IMR-90 (cell line): ENCODE data around the gene SDHB. TPM values are rescaled to one million over a fixed set of nuclear protein-coding genes. Genes with fewer than 3 reads are reported as not detected.

Source experiments
- ATAC-seq: fragments of 200-7000 bp; cut with Tn5 transposase; 2 replicates; pipeline ENCODE4 v1.9.1; 2020; ENCODE audit warnings: low read depth, mild to moderate bottlenecking, moderate library complexity
- BruUV-seq: library from RNA; stranded (reverse); fragments of 400-500 nt; replicated peaks from 2 replicates; lab custom pipeline; 2021; lab: Mats Ljungman, UMichigan
- CTCF ChIA-PET: fragments of 300-600 bp; formaldehyde crosslinking; extraction: SDS; loops from one replicate; lab custom pipeline; 2021; ENCODE audit warnings: antibody characterized with exemption; lab: Yijun Ruan, JAX
- POLR2A ChIA-PET: fragments of 300-600 bp; sonication (Branson Sonifier 250); formaldehyde crosslinking; loops from one replicate; lab custom pipeline; 2022; ENCODE audit warnings: antibody characterized with exemption; ENCODE audit not compliant: unreplicated experiment; lab: Charles Lee
- DNase-seq: peaks from one replicate; pipeline ENCODE4 v3.0.0; 2013
- H2AFZ ChIP-seq: replicated peaks from 2 replicates; pipeline ENCODE3; 2013; ENCODE audit warnings: low read length, mild to moderate bottlenecking; ENCODE audit not compliant: poor library complexity
- H2AK5ac ChIP-seq: 2 replicates; pipeline ENCODE4 v1.6.1; 2013; ENCODE audit warnings: low read depth, low read length, inconsistent platforms
- H2AK9ac ChIP-seq: replicated peaks from 2 replicates; pipeline ENCODE3; 2013; ENCODE audit warnings: mild to moderate bottlenecking, low read depth, low read length, moderate library complexity; ENCODE audit not compliant: poor library complexity
- H2BK120ac ChIP-seq: 2 replicates; pipeline ENCODE4 v1.6.1; 2013; ENCODE audit warnings: low read depth, low read length, inconsistent platforms
- H2BK15ac ChIP-seq: 3 replicates; pipeline ENCODE4 v1.6.1; 2013; ENCODE audit warnings: low read depth, low read length, inconsistent platforms
- H2BK20ac ChIP-seq: 2 replicates; pipeline ENCODE4 v1.6.1; 2013; ENCODE audit warnings: low read depth, mild to moderate bottlenecking, inconsistent platforms, low read length, moderate library complexity
- H2BK5ac ChIP-seq: 2 replicates; pipeline ENCODE4 v1.6.1; 2013; ENCODE audit warnings: mild to moderate bottlenecking, low read depth, low read length, inconsistent platforms; ENCODE audit not compliant: poor library complexity, severe bottlenecking
- H3K14ac ChIP-seq: replicated peaks from 2 replicates; pipeline ENCODE4 v1.6.1; 2013; ENCODE audit warnings: low read depth, low read length, inconsistent platforms
- H3K18ac ChIP-seq: 2 replicates; pipeline ENCODE4 v1.6.1; 2013; ENCODE audit warnings: low read depth, low read length, control low read depth
- H3K23ac ChIP-seq: 2 replicates; pipeline ENCODE4 v1.6.1; 2013; ENCODE audit warnings: low read depth, low read length, inconsistent platforms
- H3K27ac ChIP-seq: 2 replicates; pipeline ENCODE4 v1.5.1; 2013; ENCODE audit warnings: mild to moderate bottlenecking, control low read depth, low read length; ENCODE audit not compliant: insufficient read depth
- H3K27me3 ChIP-seq: 2 replicates; pipeline ENCODE4 v1.6.1; 2013; ENCODE audit warnings: low read length; ENCODE audit not compliant: control insufficient read depth, insufficient read depth
- H3K36me3 ChIP-seq: 2 replicates; pipeline ENCODE4 v1.6.1; 2013; ENCODE audit warnings: low read length, mixed read lengths; ENCODE audit not compliant: control insufficient read depth, insufficient read depth
- H3K4ac ChIP-seq: 2 replicates; pipeline ENCODE4 v1.6.1; 2013; ENCODE audit warnings: low read depth, low read length, inconsistent platforms
- H3K4me1 ChIP-seq: 2 replicates; pipeline ENCODE4 v1.6.1; 2013; ENCODE audit warnings: low read length, mixed read lengths; ENCODE audit not compliant: control insufficient read depth, insufficient read depth
- H3K4me2 ChIP-seq: 2 replicates; pipeline ENCODE4 v1.6.1; 2013; ENCODE audit warnings: low read depth, mild to moderate bottlenecking, control low read depth, low read length, moderate library complexity
- H3K4me3 ChIP-seq: 2 replicates; pipeline ENCODE4 v1.5.1; 2013; ENCODE audit warnings: low read depth, mild to moderate bottlenecking, control low read depth, low read length, moderate library complexity; ENCODE audit not compliant: insufficient read depth
- H3K56ac ChIP-seq: 2 replicates; pipeline ENCODE4 v1.6.1; 2013; ENCODE audit warnings: low read length, inconsistent platforms; ENCODE audit not compliant: insufficient read depth; ENCODE audit errors: extremely low read depth
- H3K79me1 ChIP-seq, 2 experiments: 2 replicates each; pipeline ENCODE4 v1.6.1; 2013; ENCODE audit warnings: low read length in 2 of 2, inconsistent platforms in 1 of 2, low read depth in 1 of 2
- H3K9ac ChIP-seq: 2 replicates; pipeline ENCODE4 v1.6.1; 2013; ENCODE audit warnings: low read depth, low read length, control low read depth
- H3K9me1 ChIP-seq: 2 replicates; pipeline ENCODE4 v1.6.1; 2013; ENCODE audit warnings: low read length, inconsistent platforms; ENCODE audit not compliant: insufficient read depth
- H3K9me3 ChIP-seq: 2 replicates; pipeline ENCODE4 v1.6.1; 2013; ENCODE audit warnings: low read length; ENCODE audit not compliant: control insufficient read depth, insufficient read depth
- H4K20me1 ChIP-seq: 2 replicates; pipeline ENCODE4 v1.6.1; 2013; ENCODE audit warnings: low read length, inconsistent platforms; ENCODE audit not compliant: insufficient read depth
- H4K5ac ChIP-seq: 2 replicates; pipeline ENCODE4 v1.6.1; 2013; ENCODE audit warnings: mild to moderate bottlenecking, low read depth, low read length, control low read depth
- H4K8ac ChIP-seq, 2 experiments: 2 replicates each; pipeline ENCODE4 v1.6.1; 2013; ENCODE audit warnings: low read depth in 2 of 2, low read length in 2 of 2, control low read depth in 1 of 2, inconsistent platforms in 1 of 2
- H4K91ac ChIP-seq: 2 replicates; pipeline ENCODE4 v1.6.1; 2013; ENCODE audit warnings: low read depth, low read length, inconsistent platforms; ENCODE audit not compliant: insufficient read depth
- CTCF ChIP-seq: conservative IDR thresholded peaks from 2 replicates; pipeline ENCODE4 v1.5.1; 2012; ENCODE audit warnings: mild to moderate bottlenecking, low read depth, low read length, improper control_type of control experiment
- FOS ChIP-seq: fragments of 150-350 bp; IDR thresholded peaks from 2 replicates; pipeline ENCODE4 v1.6.1; 2016; ENCODE audit warnings: low read depth, low read length
- POLR2A ChIP-seq: IDR thresholded peaks from 2 replicates; pipeline ENCODE4 v1.6.1; 2012; ENCODE audit warnings: mild to moderate bottlenecking, low read depth, low read length
- RCOR1 ChIP-seq: IDR thresholded peaks from 2 replicates; pipeline ENCODE4 v1.6.1; 2012; ENCODE audit warnings: mild to moderate bottlenecking, low read length, improper control_type of control experiment; ENCODE audit not compliant: insufficient replicate concordance
- RFX5 ChIP-seq: IDR thresholded peaks from 2 replicates; pipeline ENCODE4 v1.8.0; 2012; ENCODE audit warnings: low read depth, mild to moderate bottlenecking, low read length, moderate library complexity
- WGBS, 2 experiments: methylation state at CpG; one replicate each; pipeline versions ENCODE4 v1.1.5 to v1.1.7; 2013; ENCODE audit warnings: missing lambda C conversion rate in 2 of 2; ENCODE audit not compliant: insufficient read length in 1 of 2; ENCODE audit errors: extremely low coverage in 2 of 2; 5-methylcytosine and 5-hydroxymethylcytosine counted together
- dilution Hi-C: fragments of 300-500 bp; cut with HindIII; formaldehyde crosslinking; loops from one replicate; pipeline ENCODE4 v1.14.3; 2018; ENCODE audit warnings: low sequenced_read_pairs; ENCODE audit not compliant: unreplicated experiment
- in situ Hi-C: fragments of 300-500 bp; cut with MboI; formaldehyde crosslinking; loops from 3 replicates; pipeline ENCODE4 v1.14.3; 2019; ENCODE audit warnings: low sequenced_read_pairs, inconsistent platforms, mixed read lengths
- intact Hi-C: fragments of 100-400 bp; cut with micrococcal nuclease; formaldehyde crosslinking; loops from 2 replicates; pipeline ENCODE4 v1.10.0; 2022
- polyA plus RNA-seq, 3 experiments: library from polyadenylated mRNA; depleted of rRNA; stranded (reverse); fragments of >200 nt; gene quantifications; 2 replicates each; pipeline ENCODE4 v1.2.3, GENCODE V29; 2012; ENCODE audit warnings: low replicate concordance in 1 of 3
- total RNA-seq: library from RNA; depleted of rRNA; stranded (reverse); fragments of >200 nt; gene quantifications from 2 replicates; pipeline ENCODE4 v1.2.3, GENCODE V29; 2012

SDHB gene
- total and polyA plus RNA-seq, 2 of the 4 experiments (the other 2 are of a cell fraction): 122 to 206 TPM

- TF ChIP-seq RFX5: no peak
Observed at GRCh38 chr1:17098446-17099317, 44.9 kb upstream of the SDHB start (continued).

- CTCF ChIA-PET: no interaction called here
- Histone ChIP-seq H4K8ac (no peak overlapping the region), H3K36me3 (no peaks in the 10 kb centered on the region), H2BK5ac (no peak overlapping the region), H4K5ac (no peak overlapping the region), H4K91ac (no peak overlapping the region), H3K4me1 (no peaks in the 10 kb centered on the region; the same call in 1 of the 2 replicates), H3K9ac (no peak overlapping the region), H3K23ac (no peak overlapping the region), H3K4ac (no peak overlapping the region), H2AFZ (no peak overlapping the region), H3K4me3 (no peak overlapping the region), H3K14ac (no peak overlapping the region), H3K27ac (no peak overlapping the region), H4K20me1 (no peaks in the 10 kb centered on the region), H3K9me1 (no peaks in the 10 kb centered on the region), H3K9me3 (no peaks in the 10 kb centered on the region), H2AK9ac (no peak overlapping the region), H2AK5ac (no peak overlapping the region), H3K79me1 (no peaks in the 10 kb centered on the region), H3K56ac (no peak overlapping the region), H2BK15ac (no peak overlapping the region), H2BK120ac (no peak overlapping the region), H2BK20ac (no peak overlapping the region), H3K27me3 (peaks cover 55% of the 10 kb centered on the region), H3K4me2 (no peak overlapping the region), H3K18ac (no peak overlapping the region)
- intact Hi-C loops (no loop called here), dilution Hi-C loops (no loop called here), in situ Hi-C loops (no loop called here)
- POLR2A ChIA-PET: no interaction called here
- ATAC-seq (no peak), DNase-seq (no peak)
- TF ChIP-seq RCOR1: no peak
- no peak for TF ChIP-seq POLR2A
- TF ChIP-seq FOS: no peak
- no peak for TF ChIP-seq CTCF
- BruUV-seq: no TSS peak
- 65% methylated on average over 4 of the region's 14 CpGs; no CpG with 5 or more reads in 1 of the 2 experiments for WGBS, 2 experiments
Observed at GRCh38 chr1:17097787-17098186, 44.0 kb upstream of the SDHB start.
